ENCODE measurements around the gene FHIT. TPM values are rescaled to one million over a fixed set of nuclear protein-coding genes. Genes with fewer than 3 reads are reported as not detected.

Gene FHIT
- total and polyA plus RNA-seq, 10 of the 15 experiments (the other 5 are each of a cell fraction or from before 2014, with no cell fraction given), result 4.2 to 14.9 (median 9.4) TPM

- TF ChIP-seq, protein P1, sequence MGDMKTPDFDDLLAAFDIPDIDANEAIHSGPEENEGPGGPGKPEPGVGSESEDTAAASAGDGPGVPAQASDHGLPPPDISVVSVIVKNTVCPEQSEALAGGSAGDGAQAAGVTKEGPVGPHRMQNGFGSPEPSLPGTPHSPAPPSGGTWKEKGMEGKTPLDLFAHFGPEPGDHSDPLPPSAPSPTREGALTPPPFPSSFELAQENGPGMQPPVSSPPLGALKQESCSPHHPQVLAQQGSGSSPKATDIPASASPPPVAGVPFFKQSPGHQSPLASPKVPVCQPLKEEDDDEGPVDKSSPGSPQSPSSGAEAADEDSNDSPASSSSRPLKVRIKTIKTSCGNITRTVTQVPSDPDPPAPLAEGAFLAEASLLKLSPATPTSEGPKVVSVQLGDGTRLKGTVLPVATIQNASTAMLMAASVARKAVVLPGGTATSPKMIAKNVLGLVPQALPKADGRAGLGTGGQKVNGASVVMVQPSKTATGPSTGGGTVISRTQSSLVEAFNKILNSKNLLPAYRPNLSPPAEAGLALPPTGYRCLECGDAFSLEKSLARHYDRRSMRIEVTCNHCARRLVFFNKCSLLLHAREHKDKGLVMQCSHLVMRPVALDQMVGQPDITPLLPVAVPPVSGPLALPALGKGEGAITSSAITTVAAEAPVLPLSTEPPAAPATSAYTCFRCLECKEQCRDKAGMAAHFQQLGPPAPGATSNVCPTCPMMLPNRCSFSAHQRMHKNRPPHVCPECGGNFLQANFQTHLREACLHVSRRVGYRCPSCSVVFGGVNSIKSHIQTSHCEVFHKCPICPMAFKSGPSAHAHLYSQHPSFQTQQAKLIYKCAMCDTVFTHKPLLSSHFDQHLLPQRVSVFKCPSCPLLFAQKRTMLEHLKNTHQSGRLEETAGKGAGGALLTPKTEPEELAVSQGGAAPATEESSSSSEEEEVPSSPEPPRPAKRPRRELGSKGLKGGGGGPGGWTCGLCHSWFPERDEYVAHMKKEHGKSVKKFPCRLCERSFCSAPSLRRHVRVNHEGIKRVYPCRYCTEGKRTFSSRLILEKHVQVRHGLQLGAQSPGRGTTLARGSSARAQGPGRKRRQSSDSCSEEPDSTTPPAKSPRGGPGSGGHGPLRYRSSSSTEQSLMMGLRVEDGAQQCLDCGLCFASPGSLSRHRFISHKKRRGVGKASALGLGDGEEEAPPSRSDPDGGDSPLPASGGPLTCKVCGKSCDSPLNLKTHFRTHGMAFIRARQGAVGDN (IDR thresholded peaks at IDR 0.05), result no peak
- TF ChIP-seq CHD2 (IDR thresholded peaks at IDR 0.05; ENCODE audit: borderline replicate concordance, low read depth, low read length) (no peak), KLF5 (IDR thresholded peaks at IDR 0.05; ENCODE audit: partially characterized antibody) (no peak), CHD1 (IDR thresholded peaks at IDR 0.05; ENCODE audit: low read depth, low read length) (no peak), POU2F2 (IDR thresholded peaks at IDR 0.05; ENCODE audit: borderline replicate concordance, low read depth, low read length) (no peak), RUNX3 (IDR thresholded peaks at IDR 0.05; ENCODE audit: low read length) (peak; percentile 52), GABPA (IDR thresholded peaks at IDR 0.05; ENCODE audit: low read depth) (no peak), EED (IDR thresholded peaks at IDR 0.05; ENCODE audit: low read depth) (no peak), FOS (IDR thresholded peaks at IDR 0.05; ENCODE audit: borderline replicate concordance, extremely low read depth, insufficient read length) (no peak), CTCF (IDR thresholded peaks at IDR 0.05 in 2 of 3, conservative IDR thresholded peaks at IDR 0.05 in 1 of 3; ENCODE audit: control insufficient read depth in 2 of 3, extremely low read depth in 1 of 3, insufficient read depth in 1 of 3, low read depth in 3 of 3, low read length in 3 of 3) (no peak), PAX8 (IDR thresholded peaks at IDR 0.05) (no peak), ESRRA (IDR thresholded peaks at IDR 0.05; ENCODE audit: low read length) (no peak)
- TF ChIP-seq, protein P2, sequence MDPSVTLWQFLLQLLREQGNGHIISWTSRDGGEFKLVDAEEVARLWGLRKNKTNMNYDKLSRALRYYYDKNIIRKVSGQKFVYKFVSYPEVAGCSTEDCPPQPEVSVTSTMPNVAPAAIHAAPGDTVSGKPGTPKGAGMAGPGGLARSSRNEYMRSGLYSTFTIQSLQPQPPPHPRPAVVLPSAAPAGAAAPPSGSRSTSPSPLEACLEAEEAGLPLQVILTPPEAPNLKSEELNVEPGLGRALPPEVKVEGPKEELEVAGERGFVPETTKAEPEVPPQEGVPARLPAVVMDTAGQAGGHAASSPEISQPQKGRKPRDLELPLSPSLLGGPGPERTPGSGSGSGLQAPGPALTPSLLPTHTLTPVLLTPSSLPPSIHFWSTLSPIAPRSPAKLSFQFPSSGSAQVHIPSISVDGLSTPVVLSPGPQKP (IDR thresholded peaks at IDR 0.05; ENCODE audit: low read depth, low read length), result no peak
These were observed 599.5 kb downstream of the FHIT start (continued) for GRCh38 chr3:60651799-60652198.
